Measurements from ENCODE around the gene PDGFB.

Gene PDGFB

GRCh38 chr22:39174498-39175352 is 70.1 kb downstream of the PDGFB start:
- no peak for DNase-seq (ENCODE audit: low read depth)

DNA sequence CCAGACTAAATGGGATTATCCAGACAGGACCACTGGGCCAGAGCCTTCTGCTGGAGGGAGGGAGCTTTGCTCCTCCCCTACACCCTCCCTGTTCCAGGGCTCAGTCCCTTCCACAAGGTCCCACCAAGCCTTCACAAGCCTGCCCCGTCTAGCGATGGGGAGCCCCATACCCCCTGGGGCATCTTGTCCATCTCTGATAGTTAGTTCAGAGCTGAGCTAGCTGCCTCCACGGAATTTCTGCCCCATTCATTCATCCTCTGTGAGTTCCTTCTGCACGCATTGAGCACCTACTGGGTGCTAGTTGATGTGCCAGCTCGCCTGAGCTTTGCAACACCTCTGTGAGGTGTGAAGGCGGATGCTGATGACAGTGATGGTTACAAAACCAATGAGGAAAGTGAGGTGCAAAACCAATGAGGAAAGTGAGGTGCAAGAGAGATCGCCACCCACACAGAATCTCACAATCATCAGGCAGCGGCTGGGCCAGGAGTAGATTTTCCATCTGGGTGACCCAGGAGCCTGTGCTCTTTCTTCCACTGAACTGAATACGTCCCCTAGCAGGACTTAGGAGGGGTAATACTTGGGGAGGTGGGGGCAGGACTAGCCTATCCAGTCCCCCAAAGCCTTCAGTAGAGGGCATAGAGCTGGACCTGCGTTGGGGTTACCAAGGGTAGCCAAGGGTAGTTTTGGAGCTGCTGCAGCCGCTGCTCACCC is 70.8 kb downstream of the PDGFB start:
- DNase-seq (ENCODE audit: low read depth), result no peak
